AG04450 (cell line): Measurements from ENCODE around the gene POFUT2. TPM values are rescaled to one million over a fixed set of nuclear protein-coding genes. Genes with fewer than 3 reads are reported as not detected.

Experiments used
- CTCF ChIA-PET: fragments of 300-600, 350-600 bp; formaldehyde crosslinking; extraction: SDS; loops from one replicate; lab custom pipeline; 2022; ENCODE audit warnings: antibody characterized with exemption, inconsistent platforms; lab: Charles Lee
- POLR2A ChIA-PET: fragments of 350-600 bp; formaldehyde crosslinking; extraction: SDS; loops from one replicate; lab custom pipeline; 2021; ENCODE audit warnings: antibody characterized with exemption, inconsistent platforms; lab: Yijun Ruan, JAX
- DNase-seq: peaks from one replicate; pipeline ENCODE4 v3.0.0-alpha.2; 2011; ENCODE audit warnings: low read depth, low spot score
- H3K27ac ChIP-seq: one replicate; pipeline ENCODE4 v1.5.1; 2012; ENCODE audit warnings: low read depth, low read length, control low read depth
- H3K27me3 ChIP-seq: one replicate; pipeline ENCODE4 v1.6.0; 2012; ENCODE audit warnings: low read length; ENCODE audit not compliant: control insufficient read depth, insufficient read depth
- H3K4me3 ChIP-seq: 2 replicates; pipeline ENCODE4 v1.5.1; 2011; ENCODE audit warnings: mild to moderate bottlenecking, low read depth, low read length, control low read depth
- H3K9me3 ChIP-seq: 2 replicates; pipeline ENCODE4 v1.5.1; 2012; ENCODE audit warnings: low read length; ENCODE audit not compliant: control insufficient read depth, insufficient read depth
- CTCF ChIP-seq: IDR thresholded peaks from 2 replicates; pipeline ENCODE4 v1.5.1; 2011; ENCODE audit warnings: low read depth, low read length, control low read depth, inconsistent platforms
- polyA plus RNA-seq: library from polyadenylated mRNA; depleted of rRNA; stranded (reverse); fragments of >200 nt; gene quantifications from 2 replicates; pipeline ENCODE4 v1.2.3, GENCODE V29; 2011

The POFUT2 gene
- polyA plus RNA-seq, 1 experiment = 35.5 TPM

- Histone ChIP-seq H3K9me3 (peaks cover 11% of the 10 kb centered on the region), H3K27ac (peak overlapping the region; percentile 100), H3K27me3 (no peaks in the 10 kb centered on the region), H3K4me3 (no peak overlapping the region)
- ChIA-PET CTCF (interaction anchor here (0.6 to 2.3 kb wide), 5 partner anchors 108 to 177 kb away, joined by 3 to 13 read pairs (median 3); no protein-coding TSS in a partner anchor), POLR2A (no interaction called here)
- no peak for DNase-seq
- TF ChIP-seq CTCF = no peak
Observed at GRCh38 chr21:45293220-45293725, 5.6 kb upstream of the POFUT2 start.

GRCh38 chr21:45292399-45293219 lies 4.9 kb upstream of the POFUT2 start:
- H3K27ac ChIP-seq = peak overlapping the region; percentile 100
- CTCF ChIA-PET = interaction anchor here (0.6 to 2.3 kb wide), 9 partner anchors 141 to 527 kb away, joined by 3 to 13 read pairs (median 3); no protein-coding TSS in a partner anchor
- peak; percentile 70 for DNase-seq
- peaks cover 7% of the 10 kb centered on the region for H3K9me3 ChIP-seq
- no peak overlapping the region for H3K4me3 ChIP-seq
- peak; percentile 99 for TF ChIP-seq CTCF
- H3K27me3 ChIP-seq = no peaks in the 10 kb centered on the region
- POLR2A ChIA-PET = interaction anchor here (0.8 kb wide), 1 partner anchor 209 kb away, joined by 5 read pairs; no protein-coding TSS in a partner anchor

- TF ChIP-seq CTCF = no peak
- peaks cover 3% of the 10 kb centered on the region; the same call in 1 of the 2 replicates for H3K9me3 ChIP-seq
- DNase-seq = no peak
- CTCF ChIA-PET = interaction anchor here (0.6 to 2.3 kb wide), 7 partner anchors 142 to 528 kb away, joined by 3 to 13 read pairs (median 3); no protein-coding TSS in a partner anchor
- H3K4me3 ChIP-seq = no peak overlapping the region
- H3K27me3 ChIP-seq = no peaks in the 10 kb centered on the region
- POLR2A ChIA-PET = no interaction called here
- H3K27ac ChIP-seq = no peak overlapping the region
Observed at GRCh38 chr21:45291613-45292398, 4.1 kb upstream of the POFUT2 start.

GRCh38 chr21:45290948-45291612 lies 3.4 kb upstream of the POFUT2 start:
- no peak for TF ChIP-seq CTCF
- Histone ChIP-seq H3K4me3 (no peak overlapping the region), H3K9me3 (peaks cover 3% of the 10 kb centered on the region; the same call in 1 of the 2 replicates), H3K27ac (no peak overlapping the region), H3K27me3 (no peaks in the 10 kb centered on the region)
- DNase-seq = no peak
- POLR2A ChIA-PET = no interaction called here
- CTCF ChIA-PET = interaction anchor here (0.6 to 4.0 kb wide), 5 partner anchors 149 to 529 kb away, joined by 3 to 74 read pairs (median 3); no protein-coding TSS in a partner anchor
